GM13977 (cell line): Measurements from ENCODE around the gene SVEP1.
A peak's percentile ranks its signal among the peaks of the same experiment; 100 is the strongest.

Source experiments
- DNase-seq: peaks from one replicate; pipeline ENCODE4 v3.0.0; 2012; ENCODE audit warnings: low spot score
- CTCF ChIP-seq: IDR thresholded peaks from 2 replicates; pipeline ENCODE4 v1.5.1; 2012; ENCODE audit warnings: mild to moderate bottlenecking, control low read depth; ENCODE audit not compliant: insufficient read depth; ENCODE audit errors: extremely low read depth, missing control alignments
- in situ Hi-C: fragments of 300-500 bp; cut with MboI; formaldehyde crosslinking; loops from one replicate; pipeline ENCODE4 v1.12.0; 2022; ENCODE audit warnings: low sequenced_read_pairs, low pct_unique_long_range_greater_than_20kb, mixed read lengths, inconsistent platforms; ENCODE audit not compliant: unreplicated experiment

Gene SVEP1

DNA sequence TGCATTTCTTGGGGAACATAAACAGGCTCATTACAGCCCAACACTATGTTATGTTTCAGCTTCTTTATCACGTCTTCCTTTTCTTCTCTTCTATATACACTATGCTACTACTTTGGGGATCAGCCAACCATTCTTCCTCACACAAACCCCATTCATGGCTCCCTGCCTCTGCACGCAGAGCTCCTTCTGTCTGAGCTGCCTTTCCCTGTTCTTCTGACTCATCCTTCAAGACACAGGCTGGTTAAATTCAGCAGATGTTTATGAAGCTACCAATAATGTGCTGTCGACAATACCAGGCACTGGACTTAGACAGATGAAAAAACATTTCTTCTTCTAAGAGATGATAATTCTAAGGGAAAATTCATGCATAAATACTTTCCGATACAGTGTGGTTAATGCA, 139.4 kb downstream of the SVEP1 start:
- in situ Hi-C loops, result no loop called here
- no peak for TF ChIP-seq CTCF
- no peak for DNase-seq

DNA sequence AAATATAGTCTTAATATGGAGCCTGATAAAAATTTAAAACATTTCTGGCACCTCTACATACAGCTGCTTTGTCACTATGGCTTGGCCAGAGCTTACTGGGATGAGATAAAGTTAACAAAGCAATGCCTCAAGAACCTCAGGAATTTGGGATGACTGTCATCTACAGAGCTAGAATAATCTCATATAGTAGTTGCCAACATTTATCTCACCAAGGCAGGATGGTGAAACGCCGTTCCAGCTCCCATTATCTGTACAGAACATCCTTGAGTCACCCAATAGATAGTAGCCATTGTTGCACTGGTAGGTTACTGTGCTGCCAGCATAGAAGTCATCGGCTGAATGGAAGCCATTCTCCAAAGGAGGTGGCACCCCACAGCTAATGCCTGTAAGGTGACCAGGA, 147.3 kb downstream of the SVEP1 start:
- DNase-seq, result no peak
- TF ChIP-seq CTCF, result no peak
- in situ Hi-C loops, result no loop called here

- in situ Hi-C loops, result no loop called here
- peak; percentile 5 for TF ChIP-seq CTCF
- DNase-seq, result no peak
Observed at GRCh38 chr9:110429453-110429852, 150.1 kb downstream of the SVEP1 start.

- TF ChIP-seq CTCF, result peak; percentile 81
- DNase-seq, result peak; percentile 31
- in situ Hi-C loops, result no loop called here
Observed at GRCh38 chr9:110427497-110428104, 151.9 kb downstream of the SVEP1 start.

DNA sequence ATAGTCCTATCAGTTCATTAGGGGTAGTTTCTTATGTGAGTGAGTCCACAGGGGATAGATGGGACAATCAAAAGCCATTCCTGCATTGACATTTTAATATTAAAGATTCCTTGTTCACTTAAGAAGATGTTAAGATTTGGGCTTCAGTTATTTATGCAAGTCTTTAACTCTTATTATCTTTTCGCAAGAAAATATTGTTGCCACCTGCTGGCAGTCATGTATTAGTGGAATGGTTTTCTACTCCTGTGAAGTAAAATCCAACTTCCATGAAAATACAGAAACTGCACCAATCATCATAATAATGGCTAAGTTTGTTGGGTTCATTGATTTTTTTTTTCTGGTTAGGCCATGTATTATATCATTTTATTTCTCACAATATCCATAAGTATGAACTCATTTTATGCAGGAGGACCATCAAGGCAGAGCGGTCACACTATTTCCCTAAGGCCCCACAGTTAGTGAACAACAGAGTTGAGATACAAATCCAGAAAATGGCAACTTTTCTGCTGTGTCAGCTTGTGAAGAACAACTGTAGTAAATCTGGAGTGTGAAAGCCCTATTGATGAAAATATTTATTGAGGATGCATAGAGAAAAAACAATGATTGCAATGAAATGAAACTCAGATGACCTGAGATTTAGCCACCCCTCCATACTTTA, 153.4 kb downstream of the SVEP1 start:
- in situ Hi-C loops, result no loop called here
- DNase-seq, result no peak
- peak; percentile 23 for TF ChIP-seq CTCF

- DNase-seq, result no peak
- TF ChIP-seq CTCF, result no peak
- in situ Hi-C loops, result no loop called here
Observed at GRCh38 chr9:110414471-110414870, 165.1 kb downstream of the SVEP1 start.
